Lung (tissue), 12 donors: ENCODE measurements around the gene JMJD6. TPM values are rescaled to one million over a fixed set of nuclear protein-coding genes. Genes with fewer than 3 reads are reported as not detected.
A peak's percentile ranks its signal among the peaks of the same experiment; 100 is the strongest.
"Not testable (repeated sequence)": the region's sequence is repeated elsewhere in the genome, so short reads cannot be mapped to it uniquely, and the experiment has no call there.

ENCODE experiments used
- ATAC-seq: fragments of 200-7000 bp; cut with Tn5 transposase; one replicate; pipeline ENCODE4 v1.9.1; 2020; ENCODE audit warnings: moderate number of reproducible peaks; ENCODE audit not compliant: insufficient read depth, low FRiP score
- DNase-seq, 3 donors: peaks; one replicate each; pipeline ENCODE4 v3.0.0-alpha.2; 2013 to 2017
- H3K27ac ChIP-seq, 2 donors: one replicate each; pipeline ENCODE4 v1.5.1; 2013; ENCODE audit warnings: mild to moderate bottlenecking in 2 of 2, moderate library complexity in 2 of 2, control low read depth in 1 of 2, inconsistent platforms in 1 of 2, low read depth in 1 of 2, low read length in 1 of 2
- H3K27me3 ChIP-seq, 3 donors: one replicate each; pipeline ENCODE4 v1.5.1; 2013; ENCODE audit warnings: low read length in 2 of 3; ENCODE audit not compliant: control insufficient read depth in 3 of 3, insufficient read depth in 3 of 3
- H3K36me3 ChIP-seq, 4 donors: one replicate each; pipeline ENCODE4 v1.5.1; 2013; ENCODE audit warnings: low read length in 4 of 4, mild to moderate bottlenecking in 1 of 4, moderate library complexity in 1 of 4; ENCODE audit not compliant: control insufficient read depth in 4 of 4, insufficient read depth in 4 of 4
- H3K4me1 ChIP-seq, 5 donors: one replicate each; pipeline ENCODE4 v1.5.1; 2013; ENCODE audit warnings: low read length in 5 of 5, mild to moderate bottlenecking in 2 of 5, moderate library complexity in 1 of 5; ENCODE audit not compliant: control insufficient read depth in 5 of 5, insufficient read depth in 5 of 5
- H3K4me3 ChIP-seq: one replicate; pipeline ENCODE4 v1.5.1; 2013; ENCODE audit warnings: mild to moderate bottlenecking, control low read depth, moderate library complexity
- H3K9ac ChIP-seq, 2 donors: one replicate each; pipeline ENCODE4 v1.5.1; 2013; ENCODE audit warnings: low read length in 2 of 2, control low read depth in 1 of 2; ENCODE audit not compliant: insufficient read depth in 1 of 2
- H3K9me3 ChIP-seq, 4 donors: one replicate each; pipeline ENCODE4 v1.5.1; 2013; ENCODE audit warnings: low read length in 3 of 4, mild to moderate bottlenecking in 1 of 4, moderate library complexity in 1 of 4; ENCODE audit not compliant: control insufficient read depth in 4 of 4, insufficient read depth in 3 of 4
- CTCF ChIP-seq: IDR thresholded peaks from 2 replicates; pipeline ENCODE4 v1.5.1; 2012; ENCODE audit warnings: mild to moderate bottlenecking; ENCODE audit errors: control extremely low read depth, extremely low read depth
- WGBS, 2 donors: extraction: QIAGEN DNeasy Blood & Tissue Kit; methylation state at CpG; one replicate each; pipeline ENCODE4 v1.1.7; 2013; 5-methylcytosine and 5-hydroxymethylcytosine counted together
- polyA plus RNA-seq, 2 donors: library from polyadenylated mRNA; stranded (reverse); fragments of 200-250 nt; gene quantifications; one replicate each; pipeline ENCODE4 v1.2.1, GENCODE V29; 2013
- total RNA-seq, 2 donors: library from RNA; depleted of rRNA in 1 of 2; stranded (reverse); fragments of >200 nt in 1 of 2; gene quantifications; one replicate each; pipeline ENCODE4 v1.2.1, GENCODE V29; 2014 to 2021
- donor health status: control.
- donor health status: control.
- donor health status: Bipolar disorder and iron deficiency.
- donor health status: healthy.
- donor health status: DM: yes; HTN: yes; CAD: no.

Gene JMJD6
- total and polyA plus RNA-seq, 4 donors: 23.8 to 52.9 (median 30.0) TPM

GRCh38 chr17:76733618-76733957, 7.2 kb upstream of the JMJD6 start:
- Histone ChIP-seq H3K9ac (no peak overlapping the region), H3K9me3 (no peaks in the 10 kb centered on the region), H3K27me3 (no peaks in the 10 kb centered on the region), H3K27ac (peak overlapping the region in 1 of 2 donors; percentile 23), H3K4me3 (no peak overlapping the region), H3K36me3 (peaks cover 6 to 47% (median 32%) of the 10 kb centered on the region in 4 donors), H3K4me1 (peaks cover 0 to 34% (median 5%) of the 10 kb centered on the region in 5 donors)
- 53 to 82% methylated on average over 1 of the region's 1 CpG for WGBS, 2 donors
- DNase-seq (no peak), ATAC-seq (no peak)
- TF ChIP-seq CTCF: no peak

- peak overlapping the region in 1 of 2 donors; percentile 52 for H3K27ac ChIP-seq
- H3K9ac ChIP-seq: no peak overlapping the region
- H3K27me3 ChIP-seq: no peaks in the 10 kb centered on the region
- no peak for TF ChIP-seq CTCF
- H3K36me3 ChIP-seq: peaks cover 6 to 47% (median 32%) of the 10 kb centered on the region in 4 donors
- DNase-seq: no peak
- H3K4me1 ChIP-seq: peaks cover under 1 to 34% (median 6%) of the 10 kb centered on the region in 5 donors
- 77 to 94% methylated on average over 3 of the region's 3 CpGs for WGBS, 2 donors
- H3K9me3 ChIP-seq: no peaks in the 10 kb centered on the region
- H3K4me3 ChIP-seq: no peak overlapping the region
- ATAC-seq: no peak
Measured at GRCh38 chr17:76732734-76733617, 6.6 kb upstream of the JMJD6 start.

GRCh38 chr17:76731800-76732733, 5.7 kb upstream of the JMJD6 start:
- H3K4me3 ChIP-seq, H3K9ac ChIP-seq, ATAC-seq, H3K9me3 ChIP-seq, H3K27ac ChIP-seq, H3K27me3 ChIP-seq, DNase-seq: not testable (repeated sequence)
- peaks cover 6 to 47% (median 32%) of the 10 kb centered on the region in 4 donors for H3K36me3 ChIP-seq
- H3K4me1 ChIP-seq: peaks cover 5 to 42% (median 15%) of the 10 kb centered on the region in 5 donors
- WGBS, 2 donors: 83% methylated on average over 13 of the region's 13 CpGs
